GM23338 (cell line): ENCODE measurements around the gene MUC13. TPM values are rescaled to one million over a fixed set of nuclear protein-coding genes. Genes with fewer than 3 reads are reported as not detected.

Source experiments
- ATAC-seq: fragments of 200-7000 bp; cut with Tn5 transposase; 3 replicates; pipeline ENCODE4 v1.9.1; 2020
- DNase-seq: peaks from one replicate; pipeline ENCODE4 v3.0.0-alpha.2; 2015; ENCODE audit warnings: low spot score
- H2AFZ ChIP-seq: fragments of 200-600 bp; sonication (generic); 2 replicates; pipeline ENCODE4 v1.8.0; 2016; ENCODE audit warnings: antibody characterized with exemption, mild to moderate bottlenecking, moderate library complexity
- H3F3A ChIP-seq: fragments of 200-600 bp; sonication (generic); replicated peaks from 2 replicates; pipeline ENCODE4 v1.8.0; 2017; ENCODE audit warnings: antibody characterized with exemption, mixed run types, low read depth
- H3K27ac ChIP-seq: fragments of 200-600 bp; sonication (generic); 2 replicates; pipeline ENCODE4 v1.6.1; 2016; ENCODE audit warnings: low read depth
- H3K27me3 ChIP-seq: fragments of 200-600 bp; sonication (generic); 2 replicates; pipeline ENCODE4 v1.8.0; 2016; ENCODE audit warnings: mild to moderate bottlenecking, mixed run types, moderate library complexity; ENCODE audit not compliant: insufficient read depth
- H3K36me3 ChIP-seq: fragments of 200-600 bp; sonication (generic); 2 replicates; pipeline ENCODE4 v1.8.0; 2016; ENCODE audit warnings: mild to moderate bottlenecking; ENCODE audit not compliant: insufficient read depth
- H3K4me1 ChIP-seq: fragments of 200-600 bp; sonication (generic); 2 replicates; pipeline ENCODE4 v1.8.0; 2016; ENCODE audit warnings: mild to moderate bottlenecking, moderate library complexity; ENCODE audit not compliant: insufficient read depth
- H3K4me2 ChIP-seq: fragments of 200-600 bp; sonication (generic); 2 replicates; pipeline ENCODE4 v1.7.1; 2017; ENCODE audit warnings: mixed run types
- H3K4me3 ChIP-seq: fragments of 200-600 bp; sonication (generic); 2 replicates; pipeline ENCODE4 v1.6.1; 2016; ENCODE audit warnings: mixed run types
- H3K79me2 ChIP-seq: fragments of 200-600 bp; sonication (generic); replicated peaks from 2 replicates; pipeline ENCODE4 v1.8.0; 2017; ENCODE audit warnings: mild to moderate bottlenecking; ENCODE audit not compliant: insufficient read depth
- H3K9me2 ChIP-seq: fragments of 200-600 bp; sonication (generic); 2 replicates; pipeline ENCODE4 v1.8.0; 2017; ENCODE audit not compliant: insufficient read depth
- H4K20me1 ChIP-seq: fragments of 200-600 bp; sonication (generic); replicated peaks from 2 replicates; pipeline ENCODE4 v1.8.0; 2017; ENCODE audit warnings: mild to moderate bottlenecking; ENCODE audit not compliant: insufficient read depth
- H3K27ac Mint-ChIP-seq: 2 replicates; pipeline ENCODE4 v1.8.0; 2020; ENCODE audit warnings: inconsistent platforms, mild to moderate bottlenecking, moderate library complexity, mixed read lengths
- H3K27me3 Mint-ChIP-seq: 3 replicates; pipeline ENCODE4 v1.8.0; 2022; ENCODE audit warnings: low read depth, mild to moderate bottlenecking, moderate library complexity, mixed read lengths, inconsistent platforms; ENCODE audit not compliant: insufficient read depth, poor library complexity
- H3K36me3 Mint-ChIP-seq: 3 replicates; pipeline ENCODE4 v1.8.0; 2021; ENCODE audit warnings: low read depth, mild to moderate bottlenecking, inconsistent platforms, moderate library complexity, mixed read lengths
- H3K4me1 Mint-ChIP-seq: 3 replicates; pipeline ENCODE4 v1.8.0; 2020; ENCODE audit warnings: mild to moderate bottlenecking, inconsistent platforms, mixed read lengths
- H3K4me3 Mint-ChIP-seq: 3 replicates; pipeline ENCODE4 v1.8.0; 2021; ENCODE audit warnings: moderate library complexity, mild to moderate bottlenecking, inconsistent platforms, mixed read lengths
- H3K9me3 Mint-ChIP-seq: 3 replicates; pipeline ENCODE4 v1.8.0; 2020; ENCODE audit warnings: moderate library complexity, mild to moderate bottlenecking, inconsistent platforms, mixed read lengths
- CREB1 ChIP-seq: fragments of 250-450 bp; sonication (Bioruptor Pico); IDR thresholded peaks from 2 replicates; pipeline ENCODE4 v1.5.0; 2020; ENCODE audit warnings: low read depth, mild to moderate bottlenecking, moderate library complexity
- EZH2 ChIP-seq: fragments of 200-600 bp; sonication (generic); IDR thresholded peaks from one replicate; pipeline ENCODE4 v1.8.0; 2017; ENCODE audit warnings: antibody characterized with exemption, mild to moderate bottlenecking, low read depth; ENCODE audit not compliant: unreplicated experiment
- EZH2phosphoT487 ChIP-seq: fragments of 200-600 bp; sonication (generic); IDR thresholded peaks from one replicate; pipeline ENCODE4 v1.8.1; 2018; ENCODE audit warnings: antibody characterized with exemption; ENCODE audit not compliant: unreplicated experiment
- NANOG ChIP-seq: IDR thresholded peaks from 2 replicates; pipeline ENCODE4 v1.6.1; 2016; ENCODE audit warnings: antibody characterized with exemption, borderline replicate concordance
- POLR2AphosphoS5 ChIP-seq: IDR thresholded peaks from 2 replicates; pipeline ENCODE4 v1.6.1; 2016; ENCODE audit warnings: antibody characterized with exemption, low read depth
- STAT1 ChIP-seq: IDR thresholded peaks from one replicate; pipeline ENCODE4 v1.6.1; 2016; ENCODE audit warnings: antibody characterized with exemption; ENCODE audit not compliant: unreplicated experiment
- ZNF114 ChIP-seq: fragments of 250-450 bp; sonication (Bioruptor Pico); IDR thresholded peaks from 2 replicates; pipeline ENCODE4 v1.5.0; 2020; ENCODE audit warnings: mild to moderate bottlenecking, moderate library complexity
- polyA plus RNA-seq: library from polyadenylated mRNA; unstranded; fragments of >200 nt; fragmentation: Nextera tagmentation; extraction: Ambion mirVana; gene quantifications from 2 replicates; pipeline ENCODE4 v1.2.1, GENCODE V29; 2016
- total RNA-seq: library from RNA; depleted of rRNA; stranded (reverse); fragments of >200 nt; shearing (Covaris generic); gene quantifications from 2 replicates; pipeline ENCODE4 v1.2.3, GENCODE V29; 2014
- TF ChIP-seq, protein P1 (sequence below): IDR thresholded peaks from one replicate; pipeline ENCODE4 v1.6.1; 2018; ENCODE audit warnings: antibody characterized with exemption; ENCODE audit not compliant: unreplicated experiment
- TF ChIP-seq, protein P2 (sequence below), 2 experiments: fragments of 200-600 bp in 1 of 2; sonication (generic) in 1 of 2; conservative IDR thresholded peaks; 2 replicates each; pipeline versions ENCODE4 v1.5.1 to v1.6.1; 2016 to 2017; ENCODE audit warnings: antibody characterized with exemption in 2 of 2, low read depth in 2 of 2, mild to moderate bottlenecking in 2 of 2, moderate library complexity in 1 of 2
- TF ChIP-seq, protein P3 (sequence below): fragments of 250-450 bp; sonication (Bioruptor Pico); IDR thresholded peaks from 2 replicates; pipeline ENCODE4 v1.5.0; 2020; ENCODE audit warnings: mild to moderate bottlenecking, moderate library complexity

The MUC13 gene
- total and polyA plus RNA-seq, 2 experiments from 2014 or later = not detected

DNA sequence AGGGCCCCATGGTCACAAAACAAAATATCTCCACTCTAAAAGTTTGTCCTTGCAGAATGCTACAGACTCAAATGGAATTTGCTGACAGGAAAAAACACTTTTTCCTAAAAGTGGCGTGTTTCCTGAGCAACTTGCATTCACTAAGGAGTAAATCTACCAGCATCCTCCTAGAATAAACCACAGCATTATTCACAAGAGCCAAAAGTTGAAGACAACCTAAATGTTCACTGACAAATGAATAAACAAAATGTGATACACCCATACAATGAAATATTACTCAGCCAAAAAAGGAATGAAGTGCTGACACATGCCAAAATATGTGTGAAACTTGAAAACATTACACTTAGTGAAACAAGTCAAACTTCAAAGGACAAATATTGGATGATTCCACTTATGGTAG is 76.3 kb downstream of the MUC13 start (continued):
- TF ChIP-seq, protein P1, sequence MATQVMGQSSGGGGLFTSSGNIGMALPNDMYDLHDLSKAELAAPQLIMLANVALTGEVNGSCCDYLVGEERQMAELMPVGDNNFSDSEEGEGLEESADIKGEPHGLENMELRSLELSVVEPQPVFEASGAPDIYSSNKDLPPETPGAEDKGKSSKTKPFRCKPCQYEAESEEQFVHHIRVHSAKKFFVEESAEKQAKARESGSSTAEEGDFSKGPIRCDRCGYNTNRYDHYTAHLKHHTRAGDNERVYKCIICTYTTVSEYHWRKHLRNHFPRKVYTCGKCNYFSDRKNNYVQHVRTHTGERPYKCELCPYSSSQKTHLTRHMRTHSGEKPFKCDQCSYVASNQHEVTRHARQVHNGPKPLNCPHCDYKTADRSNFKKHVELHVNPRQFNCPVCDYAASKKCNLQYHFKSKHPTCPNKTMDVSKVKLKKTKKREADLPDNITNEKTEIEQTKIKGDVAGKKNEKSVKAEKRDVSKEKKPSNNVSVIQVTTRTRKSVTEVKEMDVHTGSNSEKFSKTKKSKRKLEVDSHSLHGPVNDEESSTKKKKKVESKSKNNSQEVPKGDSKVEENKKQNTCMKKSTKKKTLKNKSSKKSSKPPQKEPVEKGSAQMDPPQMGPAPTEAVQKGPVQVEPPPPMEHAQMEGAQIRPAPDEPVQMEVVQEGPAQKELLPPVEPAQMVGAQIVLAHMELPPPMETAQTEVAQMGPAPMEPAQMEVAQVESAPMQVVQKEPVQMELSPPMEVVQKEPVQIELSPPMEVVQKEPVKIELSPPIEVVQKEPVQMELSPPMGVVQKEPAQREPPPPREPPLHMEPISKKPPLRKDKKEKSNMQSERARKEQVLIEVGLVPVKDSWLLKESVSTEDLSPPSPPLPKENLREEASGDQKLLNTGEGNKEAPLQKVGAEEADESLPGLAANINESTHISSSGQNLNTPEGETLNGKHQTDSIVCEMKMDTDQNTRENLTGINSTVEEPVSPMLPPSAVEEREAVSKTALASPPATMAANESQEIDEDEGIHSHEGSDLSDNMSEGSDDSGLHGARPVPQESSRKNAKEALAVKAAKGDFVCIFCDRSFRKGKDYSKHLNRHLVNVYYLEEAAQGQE = no peak
- TF ChIP-seq ZNF114 (CRISPR knock-in tag) (no peak), EZH2 (no peak), CREB1 (CRISPR knock-in tag) (no peak), NANOG (no peak), EZH2phosphoT487 (no peak)
- TF ChIP-seq, protein P2, sequence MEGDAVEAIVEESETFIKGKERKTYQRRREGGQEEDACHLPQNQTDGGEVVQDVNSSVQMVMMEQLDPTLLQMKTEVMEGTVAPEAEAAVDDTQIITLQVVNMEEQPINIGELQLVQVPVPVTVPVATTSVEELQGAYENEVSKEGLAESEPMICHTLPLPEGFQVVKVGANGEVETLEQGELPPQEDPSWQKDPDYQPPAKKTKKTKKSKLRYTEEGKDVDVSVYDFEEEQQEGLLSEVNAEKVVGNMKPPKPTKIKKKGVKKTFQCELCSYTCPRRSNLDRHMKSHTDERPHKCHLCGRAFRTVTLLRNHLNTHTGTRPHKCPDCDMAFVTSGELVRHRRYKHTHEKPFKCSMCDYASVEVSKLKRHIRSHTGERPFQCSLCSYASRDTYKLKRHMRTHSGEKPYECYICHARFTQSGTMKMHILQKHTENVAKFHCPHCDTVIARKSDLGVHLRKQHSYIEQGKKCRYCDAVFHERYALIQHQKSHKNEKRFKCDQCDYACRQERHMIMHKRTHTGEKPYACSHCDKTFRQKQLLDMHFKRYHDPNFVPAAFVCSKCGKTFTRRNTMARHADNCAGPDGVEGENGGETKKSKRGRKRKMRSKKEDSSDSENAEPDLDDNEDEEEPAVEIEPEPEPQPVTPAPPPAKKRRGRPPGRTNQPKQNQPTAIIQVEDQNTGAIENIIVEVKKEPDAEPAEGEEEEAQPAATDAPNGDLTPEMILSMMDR (conservative IDR thresholded peaks at IDR 0.05; ENCODE audit: low read depth in 2 of 2) = no peak

DNA sequence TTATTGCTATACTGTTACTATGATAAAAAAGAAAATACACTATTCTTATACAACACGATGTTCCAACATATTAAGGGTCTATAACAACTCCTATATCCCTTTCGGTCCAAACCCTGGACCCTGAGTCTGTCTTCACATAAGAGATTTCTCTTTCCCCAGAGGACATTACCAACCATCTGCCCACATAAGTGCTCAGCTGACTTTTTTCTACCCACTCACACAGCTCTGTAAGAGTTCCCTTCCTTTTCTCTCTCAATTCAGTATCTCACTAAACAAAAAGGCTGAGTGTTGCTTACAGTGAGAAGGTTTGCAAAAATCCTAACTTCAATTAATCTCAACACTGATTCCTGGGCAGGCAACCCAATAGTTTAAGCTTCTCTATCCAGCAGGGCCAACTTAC is 77.9 kb downstream of the MUC13 start:
- DNase-seq = no peak
- peaks cover 87% of the 10 kb centered on the region for H3K79me2 ChIP-seq
- TF ChIP-seq, protein P3, sequence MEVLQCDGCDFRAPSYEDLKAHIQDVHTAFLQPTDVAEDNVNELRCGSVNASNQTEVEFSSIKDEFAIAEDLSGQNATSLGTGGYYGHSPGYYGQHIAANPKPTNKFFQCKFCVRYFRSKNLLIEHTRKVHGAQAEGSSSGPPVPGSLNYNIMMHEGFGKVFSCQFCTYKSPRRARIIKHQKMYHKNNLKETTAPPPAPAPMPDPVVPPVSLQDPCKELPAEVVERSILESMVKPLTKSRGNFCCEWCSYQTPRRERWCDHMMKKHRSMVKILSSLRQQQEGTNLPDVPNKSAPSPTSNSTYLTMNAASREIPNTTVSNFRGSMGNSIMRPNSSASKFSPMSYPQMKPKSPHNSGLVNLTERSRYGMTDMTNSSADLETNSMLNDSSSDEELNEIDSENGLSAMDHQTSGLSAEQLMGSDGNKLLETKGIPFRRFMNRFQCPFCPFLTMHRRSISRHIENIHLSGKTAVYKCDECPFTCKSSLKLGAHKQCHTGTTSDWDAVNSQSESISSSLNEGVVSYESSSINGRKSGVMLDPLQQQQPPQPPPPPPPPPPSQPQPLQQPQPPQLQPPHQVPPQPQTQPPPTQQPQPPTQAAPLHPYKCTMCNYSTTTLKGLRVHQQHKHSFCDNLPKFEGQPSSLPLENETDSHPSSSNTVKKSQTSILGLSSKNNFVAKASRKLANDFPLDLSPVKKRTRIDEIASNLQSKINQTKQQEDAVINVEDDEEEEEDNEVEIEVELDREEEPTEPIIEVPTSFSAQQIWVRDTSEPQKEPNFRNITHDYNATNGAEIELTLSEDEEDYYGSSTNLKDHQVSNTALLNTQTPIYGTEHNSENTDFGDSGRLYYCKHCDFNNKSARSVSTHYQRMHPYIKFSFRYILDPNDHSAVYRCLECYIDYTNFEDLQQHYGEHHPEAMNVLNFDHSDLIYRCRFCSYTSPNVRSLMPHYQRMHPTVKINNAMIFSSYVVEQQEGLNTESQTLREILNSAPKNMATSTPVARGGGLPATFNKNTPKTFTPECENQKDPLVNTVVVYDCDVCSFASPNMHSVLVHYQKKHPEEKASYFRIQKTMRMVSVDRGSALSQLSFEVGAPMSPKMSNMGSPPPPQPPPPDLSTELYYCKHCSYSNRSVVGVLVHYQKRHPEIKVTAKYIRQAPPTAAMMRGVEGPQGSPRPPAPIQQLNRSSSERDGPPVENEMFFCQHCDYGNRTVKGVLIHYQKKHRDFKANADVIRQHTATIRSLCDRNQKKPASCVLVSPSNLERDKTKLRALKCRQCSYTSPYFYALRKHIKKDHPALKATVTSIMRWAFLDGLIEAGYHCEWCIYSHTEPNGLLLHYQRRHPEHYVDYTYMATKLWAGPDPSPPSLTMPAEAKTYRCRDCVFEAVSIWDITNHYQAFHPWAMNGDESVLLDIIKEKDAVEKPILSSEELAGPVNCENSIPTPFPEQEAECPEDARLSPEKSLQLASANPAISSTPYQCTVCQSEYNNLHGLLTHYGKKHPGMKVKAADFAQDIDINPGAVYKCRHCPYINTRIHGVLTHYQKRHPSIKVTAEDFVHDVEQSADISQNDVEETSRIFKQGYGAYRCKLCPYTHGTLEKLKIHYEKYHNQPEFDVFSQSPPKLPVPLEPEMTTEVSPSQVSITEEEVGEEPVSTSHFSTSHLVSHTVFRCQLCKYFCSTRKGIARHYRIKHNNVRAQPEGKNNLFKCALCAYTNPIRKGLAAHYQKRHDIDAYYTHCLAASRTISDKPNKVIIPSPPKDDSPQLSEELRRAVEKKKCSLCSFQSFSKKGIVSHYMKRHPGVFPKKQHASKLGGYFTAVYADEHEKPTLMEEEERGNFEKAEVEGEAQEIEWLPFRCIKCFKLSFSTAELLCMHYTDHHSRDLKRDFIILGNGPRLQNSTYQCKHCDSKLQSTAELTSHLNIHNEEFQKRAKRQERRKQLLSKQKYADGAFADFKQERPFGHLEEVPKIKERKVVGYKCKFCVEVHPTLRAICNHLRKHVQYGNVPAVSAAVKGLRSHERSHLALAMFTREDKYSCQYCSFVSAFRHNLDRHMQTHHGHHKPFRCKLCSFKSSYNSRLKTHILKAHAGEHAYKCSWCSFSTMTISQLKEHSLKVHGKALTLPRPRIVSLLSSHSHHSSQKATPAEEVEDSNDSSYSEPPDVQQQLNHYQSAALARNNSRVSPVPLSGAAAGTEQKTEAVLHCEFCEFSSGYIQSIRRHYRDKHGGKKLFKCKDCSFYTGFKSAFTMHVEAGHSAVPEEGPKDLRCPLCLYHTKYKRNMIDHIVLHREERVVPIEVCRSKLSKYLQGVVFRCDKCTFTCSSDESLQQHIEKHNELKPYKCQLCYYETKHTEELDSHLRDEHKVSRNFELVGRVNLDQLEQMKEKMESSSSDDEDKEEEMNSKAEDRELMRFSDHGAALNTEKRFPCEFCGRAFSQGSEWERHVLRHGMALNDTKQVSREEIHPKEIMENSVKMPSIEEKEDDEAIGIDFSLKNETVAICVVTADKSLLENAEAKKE (CRISPR knock-in tag) = no peak
- TF ChIP-seq NANOG (no peak), POLR2AphosphoS5 (no peak), EZH2 (no peak), EZH2phosphoT487 (no peak), STAT1 (no peak), CREB1 (CRISPR knock-in tag) (no peak)
- TF ChIP-seq, protein P2 (conservative IDR thresholded peaks at IDR 0.05; ENCODE audit: low read depth in 2 of 2) = no peak

More for the DNA sequence above, 77.9 kb downstream of the MUC13 start:
- Histone ChIP-seq H3K4me3 (no peak overlapping the region), H3F3A (no peaks in the 10 kb centered on the region), H2AFZ (no peak overlapping the region), H3K9me2 (no peaks in the 10 kb centered on the region), H3K4me1 (peaks cover 15% of the 10 kb centered on the region), H4K20me1 (peaks cover 30% of the 10 kb centered on the region; the same call in 1 of the 2 replicates), H3K27ac (no peak overlapping the region), H3K36me3 (peaks cover 6% of the 10 kb centered on the region), H3K27me3 (no peaks in the 10 kb centered on the region), H3K4me2 (no peak overlapping the region)
- Mint-ChIP-seq H3K4me3 (no peak overlapping the region), H3K9me3 (no peaks in the 10 kb centered on the region), H3K27me3 (no peaks in the 10 kb centered on the region), H3K36me3 (peaks cover 44% of the 10 kb centered on the region), H3K4me1 (peaks cover 26% of the 10 kb centered on the region), H3K27ac (no peak overlapping the region)
- ATAC-seq = no peak
